GM21619 (cell line): ENCODE data around the gene DCLK1.
"Not testable (repeated sequence)": the region's sequence is repeated elsewhere in the genome, so short reads cannot be mapped to it uniquely, and the experiment has no call there.

Experiments used
- ATAC-seq: cut with Tn5 transposase; IDR thresholded peaks from one replicate; pipeline ENCODE4 v1.9.1; 2021; ENCODE audit not compliant: unreplicated experiment

DCLK1 gene

GRCh38 chr13:36088001-36088400 lies 43.2 kb downstream of the DCLK1 start:
- ATAC-seq = no peak

GRCh38 chr13:36086117-36086516 lies 45.1 kb downstream of the DCLK1 start:
- ATAC-seq = no peak

GRCh38 chr13:36084131-36084530 lies 47.1 kb downstream of the DCLK1 start:
- no peak for ATAC-seq

- ATAC-seq = no peak
Observed at GRCh38 chr13:36082806-36083205, 48.4 kb downstream of the DCLK1 start.

GRCh38 chr13:36082396-36082795 lies 48.8 kb downstream of the DCLK1 start:
- ATAC-seq = no peak

GRCh38 chr13:36076211-36076610 lies 55.0 kb downstream of the DCLK1 start:
- ATAC-seq = no peak

GRCh38 chr13:36074659-36075058 lies 56.5 kb downstream of the DCLK1 start:
- no peak for ATAC-seq

- no peak for ATAC-seq
Observed at GRCh38 chr13:36072152-36072935, 58.8 kb downstream of the DCLK1 start.

GRCh38 chr13:36070504-36071192 lies 60.5 kb downstream of the DCLK1 start:
- not testable (repeated sequence) for ATAC-seq

GRCh38 chr13:36069881-36070366 lies 61.3 kb downstream of the DCLK1 start:
- ATAC-seq = no peak

GRCh38 chr13:36068991-36069390 lies 62.2 kb downstream of the DCLK1 start:
- ATAC-seq = no peak

GRCh38 chr13:36068566-36068965 lies 62.6 kb downstream of the DCLK1 start:
- ATAC-seq = no peak

- no peak for ATAC-seq
Observed at GRCh38 chr13:36067746-36068381, 63.3 kb downstream of the DCLK1 start.

GRCh38 chr13:36062249-36062648 lies 68.9 kb downstream of the DCLK1 start:
- ATAC-seq = no peak

GRCh38 chr13:36061621-36062020 lies 69.6 kb downstream of the DCLK1 start:
- ATAC-seq = no peak

- ATAC-seq = no peak
Observed at GRCh38 chr13:36061054-36061453, 70.1 kb downstream of the DCLK1 start.

- ATAC-seq = no peak
Observed at GRCh38 chr13:36059321-36059720, 71.9 kb downstream of the DCLK1 start.

GRCh38 chr13:36058116-36058515 lies 73.1 kb downstream of the DCLK1 start:
- ATAC-seq = no peak

GRCh38 chr13:36057547-36057946 lies 73.6 kb downstream of the DCLK1 start:
- no peak for ATAC-seq

- ATAC-seq = no peak
Observed at GRCh38 chr13:36057041-36057440, 74.1 kb downstream of the DCLK1 start.

GRCh38 chr13:36055366-36055765 lies 75.8 kb downstream of the DCLK1 start:
- no peak for ATAC-seq

GRCh38 chr13:36054041-36054440 lies 77.1 kb downstream of the DCLK1 start:
- ATAC-seq = no peak
